Liver (tissue), 9 donors: ENCODE results near the gene PLA2G12A. TPM values are rescaled to one million over a fixed set of nuclear protein-coding genes. Genes with fewer than 3 reads are reported as not detected.

Experiments
- DNase-seq: peaks from one replicate; pipeline ENCODE4 v3.0.0-alpha.2; 2017; ENCODE audit warnings: low spot score
- H3K27ac ChIP-seq, 2 donors: one replicate each; pipeline ENCODE4 v1.7.0; 2013; ENCODE audit warnings: inconsistent platforms in 2 of 2, low read length in 2 of 2, control low read depth in 1 of 2, low read depth in 1 of 2, mild to moderate bottlenecking in 1 of 2
- H3K27me3 ChIP-seq, 4 donors: one replicate each; pipeline versions ENCODE4 v1.6.1 to v1.7.0; 2013; ENCODE audit warnings: low read length in 3 of 4, inconsistent platforms in 1 of 4, mild to moderate bottlenecking in 1 of 4, moderate library complexity in 1 of 4; ENCODE audit not compliant: control insufficient read depth in 4 of 4, insufficient read depth in 4 of 4
- H3K36me3 ChIP-seq, 4 donors: one replicate each; pipeline versions ENCODE4 v1.6.1 to v1.7.0; 2013; ENCODE audit warnings: low read length in 3 of 4, mild to moderate bottlenecking in 3 of 4, low read depth in 1 of 4, moderate library complexity in 1 of 4; ENCODE audit not compliant: control insufficient read depth in 4 of 4, insufficient read depth in 3 of 4
- H3K4me1 ChIP-seq, 4 donors: one replicate each; pipeline versions ENCODE4 v1.6.1 to v1.7.0; 2013; ENCODE audit warnings: low read length in 3 of 4, mild to moderate bottlenecking in 3 of 4, moderate library complexity in 1 of 4; ENCODE audit not compliant: control insufficient read depth in 4 of 4, insufficient read depth in 4 of 4
- H3K4me3 ChIP-seq, 3 donors: one replicate each; pipeline versions ENCODE4 v1.6.1 to v1.7.0; 2013; ENCODE audit warnings: low read length in 3 of 3, control low read depth in 1 of 3, low read depth in 1 of 3, mild to moderate bottlenecking in 1 of 3
- H3K9ac ChIP-seq, 2 donors: one replicate each; pipeline ENCODE4 v1.7.0; 2013; ENCODE audit warnings: low read length in 2 of 2, mild to moderate bottlenecking in 2 of 2, moderate library complexity in 2 of 2, control low read depth in 1 of 2, low read depth in 1 of 2
- H3K9me3 ChIP-seq, 4 donors: one replicate each; pipeline versions ENCODE4 v1.6.1 to v1.7.0; 2013; ENCODE audit warnings: low read length in 3 of 4; ENCODE audit not compliant: control insufficient read depth in 4 of 4
- EGR1 ChIP-seq, 2 donors: IDR thresholded peaks; 2 replicates each; pipeline ENCODE4 v1.6.1; 2016 to 2018; ENCODE audit warnings: antibody characterized with exemption in 2 of 2, low read depth in 2 of 2
- FOXA1 ChIP-seq: IDR thresholded peaks from 2 replicates; pipeline ENCODE4 v1.6.1; 2016; ENCODE audit warnings: antibody characterized with exemption
- FOXA2 ChIP-seq: IDR thresholded peaks from 2 replicates; pipeline ENCODE4 v1.6.1; 2016; ENCODE audit warnings: antibody characterized with exemption
- HNF4G ChIP-seq: IDR thresholded peaks from 2 replicates; pipeline ENCODE4 v1.6.1; 2016; ENCODE audit warnings: antibody characterized with exemption
- RAD21 ChIP-seq, 2 donors: IDR thresholded peaks; 2 replicates each; pipeline ENCODE4 v1.6.1; 2016; ENCODE audit warnings: antibody characterized with exemption in 2 of 2, mild to moderate bottlenecking in 2 of 2
- RXRA ChIP-seq, 2 donors: IDR thresholded peaks; 2 replicates each; pipeline ENCODE4 v1.6.1; 2017 to 2018; ENCODE audit warnings: antibody characterized with exemption in 2 of 2, mild to moderate bottlenecking in 1 of 2
- TAF1 ChIP-seq: conservative IDR thresholded peaks from 2 replicates; pipeline ENCODE4 v1.6.1; 2016; ENCODE audit warnings: antibody characterized with exemption, mild to moderate bottlenecking
- WGBS: extraction: QIAGEN DNeasy Blood & Tissue Kit; methylation state at CpG from one replicate; pipeline ENCODE4 v1.1.7; 2013; 5-methylcytosine and 5-hydroxymethylcytosine counted together
- polyA plus RNA-seq, 2 donors: library from polyadenylated mRNA; stranded (reverse) in 1 of 2; unstranded in 1 of 2; fragments of 200-250 nt in 1 of 2; fragments of >200 nt in 1 of 2; fragmentation: Nextera tagmentation in 1 of 2; extraction: Ambion mirVana in 1 of 2; gene quantifications; one replicate each; pipeline versions ENCODE4 v1.2.1 to v1.2.3, GENCODE V29; 2013 to 2015
- total RNA-seq, 2 donors: library from RNA; depleted of rRNA; stranded (reverse); fragments of >200 nt; gene quantifications; one replicate each; pipeline ENCODE4 v1.2.3, GENCODE V29; 2014
- TF ChIP-seq, protein P1 (sequence below): IDR thresholded peaks from 2 replicates; pipeline ENCODE4 v1.6.1; 2016; ENCODE audit warnings: antibody characterized with exemption, mild to moderate bottlenecking
- TF ChIP-seq, protein P2 (sequence below): IDR thresholded peaks from 2 replicates; pipeline ENCODE4 v1.6.1; 2016; ENCODE audit warnings: antibody characterized with exemption
- TF ChIP-seq, protein P3 (sequence below): IDR thresholded peaks from 2 replicates; pipeline ENCODE4 v1.6.1; 2016; ENCODE audit warnings: antibody characterized with exemption
- TF ChIP-seq, protein P4 (sequence below): fragments of 150-350 bp; IDR thresholded peaks from 2 replicates; pipeline ENCODE4 v1.5.1; 2017; ENCODE audit warnings: improper control_type of control experiment, low read depth, low read length; ENCODE audit not compliant: missing input control
- donor health status: healthy.
- donor health status: healthy.
- donor health status: healthy.
- donor health status: healthy.
- donor health status: healthy.

Gene PLA2G12A
- total and polyA plus RNA-seq, 4 donors = 11.3 to 57.7 (median 29.4) TPM

DNA sequence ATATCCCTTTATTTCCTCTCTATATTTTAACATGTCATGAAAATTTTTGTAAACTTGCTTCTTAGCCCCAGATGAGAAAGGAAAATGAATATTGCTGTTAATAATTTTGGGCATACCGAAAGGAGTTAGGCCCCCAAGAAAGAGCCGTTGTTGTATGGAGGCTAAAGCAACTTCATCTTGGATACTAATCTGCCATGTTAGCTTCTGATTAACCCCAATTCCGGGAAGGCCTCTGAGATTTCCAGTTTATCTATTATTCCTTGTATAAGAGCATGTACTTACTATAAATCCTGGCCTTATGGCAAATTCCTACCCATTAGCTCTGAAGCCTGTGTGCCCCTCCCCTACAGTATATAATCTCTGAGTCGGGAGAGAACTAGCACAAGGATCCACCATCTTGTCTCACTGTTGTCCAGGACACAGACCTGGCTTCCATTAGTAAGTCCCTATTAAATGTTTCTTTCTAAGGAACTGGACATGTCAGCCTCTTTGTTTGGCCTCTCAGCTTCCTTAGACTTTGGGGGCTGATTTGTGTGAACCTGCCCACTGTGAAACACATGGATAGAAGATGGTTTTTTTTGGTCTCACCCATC is 20.9 kb upstream of the PLA2G12A start:
- Histone ChIP-seq H3K4me3 (no peak overlapping the region), H3K9ac (no peak overlapping the region), H3K27ac (no peak overlapping the region), H3K4me1 (peaks cover 0 to 18% (median 12%) of the 10 kb centered on the region in 4 donors), H3K9me3 (no peaks in the 10 kb centered on the region), H3K27me3 (no peaks in the 10 kb centered on the region), H3K36me3 (peaks cover 4 to 24% (median 16%) of the 10 kb centered on the region in 4 donors)
- TF ChIP-seq RXRA (IDR thresholded peaks at IDR 0.05) (no peak), FOXA1 (no peak), TAF1 (no peak), EGR1 (IDR thresholded peaks at IDR 0.05; ENCODE audit: low read depth in 2 of 2) (no peak), HNF4G (no peak), FOXA2 (no peak)
- TF ChIP-seq, protein P1, sequence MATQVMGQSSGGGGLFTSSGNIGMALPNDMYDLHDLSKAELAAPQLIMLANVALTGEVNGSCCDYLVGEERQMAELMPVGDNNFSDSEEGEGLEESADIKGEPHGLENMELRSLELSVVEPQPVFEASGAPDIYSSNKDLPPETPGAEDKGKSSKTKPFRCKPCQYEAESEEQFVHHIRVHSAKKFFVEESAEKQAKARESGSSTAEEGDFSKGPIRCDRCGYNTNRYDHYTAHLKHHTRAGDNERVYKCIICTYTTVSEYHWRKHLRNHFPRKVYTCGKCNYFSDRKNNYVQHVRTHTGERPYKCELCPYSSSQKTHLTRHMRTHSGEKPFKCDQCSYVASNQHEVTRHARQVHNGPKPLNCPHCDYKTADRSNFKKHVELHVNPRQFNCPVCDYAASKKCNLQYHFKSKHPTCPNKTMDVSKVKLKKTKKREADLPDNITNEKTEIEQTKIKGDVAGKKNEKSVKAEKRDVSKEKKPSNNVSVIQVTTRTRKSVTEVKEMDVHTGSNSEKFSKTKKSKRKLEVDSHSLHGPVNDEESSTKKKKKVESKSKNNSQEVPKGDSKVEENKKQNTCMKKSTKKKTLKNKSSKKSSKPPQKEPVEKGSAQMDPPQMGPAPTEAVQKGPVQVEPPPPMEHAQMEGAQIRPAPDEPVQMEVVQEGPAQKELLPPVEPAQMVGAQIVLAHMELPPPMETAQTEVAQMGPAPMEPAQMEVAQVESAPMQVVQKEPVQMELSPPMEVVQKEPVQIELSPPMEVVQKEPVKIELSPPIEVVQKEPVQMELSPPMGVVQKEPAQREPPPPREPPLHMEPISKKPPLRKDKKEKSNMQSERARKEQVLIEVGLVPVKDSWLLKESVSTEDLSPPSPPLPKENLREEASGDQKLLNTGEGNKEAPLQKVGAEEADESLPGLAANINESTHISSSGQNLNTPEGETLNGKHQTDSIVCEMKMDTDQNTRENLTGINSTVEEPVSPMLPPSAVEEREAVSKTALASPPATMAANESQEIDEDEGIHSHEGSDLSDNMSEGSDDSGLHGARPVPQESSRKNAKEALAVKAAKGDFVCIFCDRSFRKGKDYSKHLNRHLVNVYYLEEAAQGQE = no peak
- TF ChIP-seq, protein P2, sequence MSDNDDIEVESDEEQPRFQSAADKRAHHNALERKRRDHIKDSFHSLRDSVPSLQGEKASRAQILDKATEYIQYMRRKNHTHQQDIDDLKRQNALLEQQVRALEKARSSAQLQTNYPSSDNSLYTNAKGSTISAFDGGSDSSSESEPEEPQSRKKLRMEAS = no peak
- TF ChIP-seq, protein P3, sequence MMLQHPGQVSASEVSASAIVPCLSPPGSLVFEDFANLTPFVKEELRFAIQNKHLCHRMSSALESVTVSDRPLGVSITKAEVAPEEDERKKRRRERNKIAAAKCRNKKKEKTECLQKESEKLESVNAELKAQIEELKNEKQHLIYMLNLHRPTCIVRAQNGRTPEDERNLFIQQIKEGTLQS = no peak
- TF ChIP-seq, protein P4, sequence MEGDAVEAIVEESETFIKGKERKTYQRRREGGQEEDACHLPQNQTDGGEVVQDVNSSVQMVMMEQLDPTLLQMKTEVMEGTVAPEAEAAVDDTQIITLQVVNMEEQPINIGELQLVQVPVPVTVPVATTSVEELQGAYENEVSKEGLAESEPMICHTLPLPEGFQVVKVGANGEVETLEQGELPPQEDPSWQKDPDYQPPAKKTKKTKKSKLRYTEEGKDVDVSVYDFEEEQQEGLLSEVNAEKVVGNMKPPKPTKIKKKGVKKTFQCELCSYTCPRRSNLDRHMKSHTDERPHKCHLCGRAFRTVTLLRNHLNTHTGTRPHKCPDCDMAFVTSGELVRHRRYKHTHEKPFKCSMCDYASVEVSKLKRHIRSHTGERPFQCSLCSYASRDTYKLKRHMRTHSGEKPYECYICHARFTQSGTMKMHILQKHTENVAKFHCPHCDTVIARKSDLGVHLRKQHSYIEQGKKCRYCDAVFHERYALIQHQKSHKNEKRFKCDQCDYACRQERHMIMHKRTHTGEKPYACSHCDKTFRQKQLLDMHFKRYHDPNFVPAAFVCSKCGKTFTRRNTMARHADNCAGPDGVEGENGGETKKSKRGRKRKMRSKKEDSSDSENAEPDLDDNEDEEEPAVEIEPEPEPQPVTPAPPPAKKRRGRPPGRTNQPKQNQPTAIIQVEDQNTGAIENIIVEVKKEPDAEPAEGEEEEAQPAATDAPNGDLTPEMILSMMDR = no peak
- 94% methylated on average over 4 of the region's 4 CpGs for WGBS
- DNase-seq = no peak

DNA sequence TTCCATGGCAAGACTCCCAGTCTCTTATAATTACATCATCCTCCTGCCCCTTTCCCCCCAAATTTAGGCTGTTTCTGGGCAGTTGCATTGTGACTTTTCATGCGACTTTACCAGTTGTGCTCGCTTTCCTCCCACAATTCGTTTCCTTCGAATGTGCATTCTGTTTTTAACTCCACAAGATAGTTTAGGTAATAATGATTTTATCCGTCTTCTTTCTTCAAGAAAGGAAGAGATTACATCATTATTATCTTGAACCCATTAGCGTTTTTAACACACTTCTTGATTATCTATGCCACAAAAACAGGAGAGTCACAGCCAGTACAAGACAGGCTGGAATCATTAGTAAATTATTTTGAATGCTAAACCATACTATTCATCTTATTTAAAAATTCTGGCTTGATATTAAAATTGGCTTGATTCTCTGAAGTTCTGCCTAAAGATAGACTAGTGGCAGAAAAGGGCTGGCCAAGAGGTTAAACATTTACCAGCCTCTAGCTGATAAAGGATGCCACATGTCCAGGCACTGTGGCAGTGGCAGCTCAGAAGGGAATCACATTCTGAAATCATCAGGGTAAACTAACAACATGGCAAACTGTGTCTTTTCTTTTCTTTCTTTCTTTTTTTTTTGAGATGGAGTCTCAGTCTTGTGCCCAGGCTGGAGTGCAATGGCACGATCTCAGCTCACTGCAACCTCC is 19.7 kb upstream of the PLA2G12A start:
- DNase-seq = no peak
- Histone ChIP-seq H3K36me3 (peaks cover 2 to 29% (median 20%) of the 10 kb centered on the region in 4 donors), H3K9ac (no peak overlapping the region), H3K4me3 (no peak overlapping the region), H3K27ac (no peak overlapping the region), H3K4me1 (peaks cover 0 to 18% (median 12%) of the 10 kb centered on the region in 4 donors), H3K27me3 (no peaks in the 10 kb centered on the region), H3K9me3 (no peaks in the 10 kb centered on the region)
- 79% methylated on average over 7 of the region's 7 CpGs for WGBS
- TF ChIP-seq, protein P4 = no peak
- TF ChIP-seq, protein P1 = no peak
- TF ChIP-seq FOXA2 (no peak), RAD21 (IDR thresholded peaks at IDR 0.05) (no peak), TAF1 (no peak)
